Caco-2 (cell line): ENCODE measurements around the gene MTF2. TPM values are rescaled to one million over a fixed set of nuclear protein-coding genes. Genes with fewer than 3 reads are reported as not detected.
"Not testable (repeated sequence)": the region's sequence is repeated elsewhere in the genome, so short reads cannot be mapped to it uniquely, and the experiment has no call there.

Experiments used
- BruUV-seq: library from RNA; stranded (reverse); fragments of 400-500 nt; replicated peaks from 2 replicates; lab custom pipeline; 2021; lab: Mats Ljungman, UMichigan
- CTCF ChIA-PET: fragments of 300-600 bp; sonication (Branson Sonifier 250); formaldehyde crosslinking; loops from one replicate; lab custom pipeline; 2022; ENCODE audit warnings: antibody characterized with exemption; lab: Charles Lee
- POLR2A ChIA-PET: fragments of 300-600 bp; sonication (Branson Sonifier 250); formaldehyde crosslinking; loops from one replicate; lab custom pipeline; 2022; ENCODE audit warnings: antibody characterized with exemption; lab: Charles Lee
- DNase-seq, 2 experiments: peaks; one replicate each; pipeline versions ENCODE4 v3.0.0 to v3.0.0-alpha.2; 2020 to 2022
- H3K27me3 ChIP-seq: replicated peaks from 2 replicates; pipeline ENCODE4 v1.6.0; 2011; ENCODE audit warnings: low read length; ENCODE audit not compliant: control insufficient read depth, insufficient read depth
- H3K36me3 ChIP-seq: 2 replicates; pipeline ENCODE4 v1.5.1; 2011; ENCODE audit warnings: low read length; ENCODE audit not compliant: control insufficient read depth, insufficient read depth
- H3K4me1 ChIP-seq: fragments of 250-450 bp; sonication (Bioruptor Pico); 2 replicates; pipeline ENCODE4 v1.5.1; 2020; ENCODE audit warnings: mild to moderate bottlenecking
- H3K4me3 ChIP-seq: 2 replicates; pipeline ENCODE4 v1.5.1; 2011; ENCODE audit warnings: low read depth, mild to moderate bottlenecking, control low read depth, low read length
- H3K9me3 ChIP-seq: fragments of 250-450 bp; sonication (Bioruptor Pico); 2 replicates; pipeline ENCODE4 v1.5.1; 2020; ENCODE audit warnings: mild to moderate bottlenecking, moderate library complexity
- H3K27ac Mint-ChIP-seq: one replicate; pipeline ENCODE4 v1.8.0; 2022; ENCODE audit warnings: mixed read lengths; ENCODE audit not compliant: unreplicated experiment
- H3K27me3 Mint-ChIP-seq: one replicate; pipeline ENCODE4 v1.8.0; 2022; ENCODE audit warnings: mixed read lengths; ENCODE audit not compliant: insufficient read depth, unreplicated experiment
- H3K36me3 Mint-ChIP-seq: one replicate; pipeline ENCODE4 v1.8.0; 2022; ENCODE audit warnings: mild to moderate bottlenecking, mixed read lengths; ENCODE audit not compliant: insufficient read depth, unreplicated experiment
- H3K4me1 Mint-ChIP-seq: one replicate; pipeline ENCODE4 v1.8.0; 2022; ENCODE audit warnings: low read depth, mixed read lengths; ENCODE audit not compliant: unreplicated experiment
- H3K4me3 Mint-ChIP-seq: one replicate; pipeline ENCODE4 v1.8.0; 2022; ENCODE audit warnings: mild to moderate bottlenecking, moderate library complexity, mixed read lengths; ENCODE audit not compliant: unreplicated experiment
- H3K9me3 Mint-ChIP-seq: one replicate; pipeline ENCODE4 v1.8.0; 2022; ENCODE audit warnings: mixed read lengths; ENCODE audit not compliant: unreplicated experiment
- intact Hi-C: fragments of 100-400 bp; cut with micrococcal nuclease; formaldehyde crosslinking; loops from one replicate; pipeline ENCODE4 v1.10.0; 2022; ENCODE audit not compliant: unreplicated experiment
- total RNA-seq: library from RNA; stranded (reverse); gene quantifications from 2 replicates; pipeline ENCODE4 v1.2.3, GENCODE V29; 2022
- TF ChIP-seq, protein P1 (sequence below), 2 experiments: fragments of 200-600 bp in 1 of 2; IDR thresholded peaks; 1 replicate in 1 of 2; 2 replicates in 1 of 2; pipeline versions ENCODE4 v1.5.1 to v1.8.0; 2011 to 2022; ENCODE audit warnings: antibody characterized with exemption in 1 of 2, control low read depth in 1 of 2, inconsistent platforms in 1 of 2, low read depth in 1 of 2, low read length in 1 of 2, mild to moderate bottlenecking in 1 of 2, moderate library complexity in 1 of 2; ENCODE audit not compliant: insufficient read depth in 1 of 2, severe bottlenecking in 1 of 2, unreplicated experiment in 1 of 2

The MTF2 gene
- total RNA-seq, 1 experiment from 2014 or later: 29.9 TPM

DNA sequence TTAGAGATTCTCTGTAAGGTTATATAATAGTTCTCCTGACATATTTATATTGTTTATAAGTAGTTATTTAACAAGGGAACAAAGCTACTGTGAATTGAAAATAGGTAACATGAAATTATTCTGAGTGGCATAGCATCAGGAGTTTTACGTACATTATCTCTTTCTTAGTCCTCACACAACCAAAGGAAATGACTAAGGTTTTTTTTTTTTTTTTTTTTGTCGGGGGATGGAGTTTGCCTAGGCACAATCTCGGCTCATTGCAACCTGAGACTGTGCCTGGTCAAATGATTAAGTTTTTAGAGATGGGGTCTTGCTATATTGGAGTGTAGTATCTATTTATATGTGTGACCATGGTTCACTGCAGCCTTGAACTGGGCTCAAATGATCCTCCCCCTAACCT lies 76.3 kb downstream of the MTF2 start:
- CTCF ChIA-PET: no interaction called here
- H3K36me3 ChIP-seq: no peaks in the 10 kb centered on the region
- H3K27me3 Mint-ChIP-seq: no peaks in the 10 kb centered on the region

DNA sequence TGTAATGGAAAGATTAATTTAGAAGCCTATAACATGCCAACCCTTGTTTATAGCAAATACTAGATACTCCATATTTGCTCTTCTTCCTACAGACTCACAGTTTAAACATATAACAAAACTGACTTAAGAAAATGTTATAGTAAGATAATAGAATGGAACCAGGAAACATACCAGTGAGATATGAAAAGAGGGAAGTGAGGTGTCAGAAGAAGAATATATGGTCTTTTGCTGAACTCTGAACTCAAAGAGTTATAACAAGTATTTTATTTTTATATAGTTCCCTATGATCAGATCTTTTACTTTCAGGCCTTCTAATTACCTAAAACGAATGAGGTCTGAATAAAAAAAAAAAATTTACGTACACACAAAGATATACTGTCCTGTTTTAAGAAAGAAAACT lies 80.3 kb downstream of the MTF2 start:
- CTCF ChIA-PET: no interaction called here

More for the DNA sequence above, 76.3 kb downstream of the MTF2 start:
- no peak for DNase-seq
- TF ChIP-seq, protein P1, sequence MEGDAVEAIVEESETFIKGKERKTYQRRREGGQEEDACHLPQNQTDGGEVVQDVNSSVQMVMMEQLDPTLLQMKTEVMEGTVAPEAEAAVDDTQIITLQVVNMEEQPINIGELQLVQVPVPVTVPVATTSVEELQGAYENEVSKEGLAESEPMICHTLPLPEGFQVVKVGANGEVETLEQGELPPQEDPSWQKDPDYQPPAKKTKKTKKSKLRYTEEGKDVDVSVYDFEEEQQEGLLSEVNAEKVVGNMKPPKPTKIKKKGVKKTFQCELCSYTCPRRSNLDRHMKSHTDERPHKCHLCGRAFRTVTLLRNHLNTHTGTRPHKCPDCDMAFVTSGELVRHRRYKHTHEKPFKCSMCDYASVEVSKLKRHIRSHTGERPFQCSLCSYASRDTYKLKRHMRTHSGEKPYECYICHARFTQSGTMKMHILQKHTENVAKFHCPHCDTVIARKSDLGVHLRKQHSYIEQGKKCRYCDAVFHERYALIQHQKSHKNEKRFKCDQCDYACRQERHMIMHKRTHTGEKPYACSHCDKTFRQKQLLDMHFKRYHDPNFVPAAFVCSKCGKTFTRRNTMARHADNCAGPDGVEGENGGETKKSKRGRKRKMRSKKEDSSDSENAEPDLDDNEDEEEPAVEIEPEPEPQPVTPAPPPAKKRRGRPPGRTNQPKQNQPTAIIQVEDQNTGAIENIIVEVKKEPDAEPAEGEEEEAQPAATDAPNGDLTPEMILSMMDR (IDR thresholded peaks at IDR 0.05; ENCODE audit: insufficient read depth in 1 of 2, low read depth in 1 of 2, low read length in 1 of 2, severe bottlenecking in 1 of 2, unreplicated experiment in 1 of 2): no peak
- H3K9me3 ChIP-seq: no peaks in the 10 kb centered on the region
- Mint-ChIP-seq H3K4me3 (no peak overlapping the region), H3K9me3 (no peaks in the 10 kb centered on the region), H3K4me1 (no peaks in the 10 kb centered on the region), H3K27ac (no peak overlapping the region), H3K36me3 (peaks cover 19% of the 10 kb centered on the region)
- H3K4me1 ChIP-seq: no peaks in the 10 kb centered on the region
- no peaks in the 10 kb centered on the region for H3K27me3 ChIP-seq
- intact Hi-C loops: no loop called here
- POLR2A ChIA-PET: no interaction called here
- no peak overlapping the region for H3K4me3 ChIP-seq
- no TSS peak for BruUV-seq

DNA sequence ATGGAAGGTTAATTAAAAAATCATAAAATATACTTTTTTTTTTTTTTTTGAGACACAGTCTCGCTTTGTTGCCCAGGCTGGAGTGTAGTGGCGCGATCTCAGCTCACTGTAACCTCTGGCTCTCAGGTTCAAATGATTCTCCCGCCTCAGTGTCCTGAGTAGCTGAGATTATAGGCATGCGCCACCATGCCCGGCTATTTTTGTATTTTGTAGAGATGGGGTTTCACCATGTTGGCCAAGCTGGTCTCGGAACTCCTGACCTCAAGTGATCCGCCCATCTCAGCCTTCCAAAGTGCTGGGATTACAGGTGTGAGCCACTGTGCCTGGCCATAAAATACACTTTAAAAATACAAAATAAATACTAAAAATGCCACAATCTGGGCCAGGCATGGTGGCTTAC lies 84.2 kb downstream of the MTF2 start:
- H3K4me1 Mint-ChIP-seq, intact Hi-C loops, H3K9me3 Mint-ChIP-seq, BruUV-seq, H3K27me3 Mint-ChIP-seq, CTCF ChIA-PET, H3K36me3 ChIP-seq, DNase-seq, H3K4me3 ChIP-seq, H3K27ac Mint-ChIP-seq, POLR2A ChIA-PET, H3K4me3 Mint-ChIP-seq, H3K27me3 ChIP-seq, H3K4me1 ChIP-seq, H3K9me3 ChIP-seq: not testable (repeated sequence)
- H3K36me3 Mint-ChIP-seq: peaks cover 14% of the 10 kb centered on the region

More for the DNA sequence above, 80.3 kb downstream of the MTF2 start:
- H3K27me3 Mint-ChIP-seq: no peaks in the 10 kb centered on the region
- no peak overlapping the region for H3K4me3 ChIP-seq
- H3K27ac Mint-ChIP-seq: no peak overlapping the region
- H3K36me3 ChIP-seq: no peaks in the 10 kb centered on the region
- no peak for DNase-seq
- H3K9me3 Mint-ChIP-seq: no peaks in the 10 kb centered on the region
- H3K9me3 ChIP-seq: no peaks in the 10 kb centered on the region
- H3K36me3 Mint-ChIP-seq: peaks cover 13% of the 10 kb centered on the region
- no peaks in the 10 kb centered on the region for H3K27me3 ChIP-seq
- no TSS peak for BruUV-seq
- no peaks in the 10 kb centered on the region for H3K4me1 ChIP-seq
- POLR2A ChIA-PET: no interaction called here
- H3K4me1 Mint-ChIP-seq: no peaks in the 10 kb centered on the region
- TF ChIP-seq, protein P1 (IDR thresholded peaks at IDR 0.05; ENCODE audit: insufficient read depth in 1 of 2, low read depth in 1 of 2, low read length in 1 of 2, severe bottlenecking in 1 of 2, unreplicated experiment in 1 of 2): no peak
- H3K4me3 Mint-ChIP-seq: no peak overlapping the region
- intact Hi-C loops: no loop called here

DNA sequence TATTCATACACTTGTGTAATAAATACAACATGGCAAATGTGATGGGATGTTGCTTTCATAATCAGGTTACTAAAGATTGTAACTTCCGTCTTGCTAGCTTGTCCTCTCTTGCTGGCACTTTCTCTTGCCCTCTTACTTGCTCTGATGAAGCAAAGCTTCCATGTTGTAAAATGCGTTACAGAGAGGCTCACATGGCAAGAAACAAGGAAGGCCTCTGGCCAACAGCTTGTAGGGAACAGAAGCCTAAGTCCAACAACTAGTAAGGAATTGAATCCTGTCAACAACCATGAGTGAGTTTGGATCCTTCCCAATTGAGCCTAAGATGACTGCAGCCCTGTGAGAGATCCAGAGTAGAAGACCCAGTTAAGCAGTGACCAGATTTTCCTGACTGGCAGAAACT lies 85.7 kb downstream of the MTF2 start:
- no peaks in the 10 kb centered on the region for H3K9me3 Mint-ChIP-seq
- H3K27me3 Mint-ChIP-seq: no peaks in the 10 kb centered on the region
- H3K27ac Mint-ChIP-seq: no peak overlapping the region
- intact Hi-C loops: no loop called here
- Histone ChIP-seq H3K4me3 (no peak overlapping the region), H3K27me3 (no peaks in the 10 kb centered on the region), H3K4me1 (no peaks in the 10 kb centered on the region), H3K36me3 (no peaks in the 10 kb centered on the region), H3K9me3 (no peaks in the 10 kb centered on the region)
- POLR2A ChIA-PET: no interaction called here
- TF ChIP-seq, protein P1 (IDR thresholded peaks at IDR 0.05; ENCODE audit: insufficient read depth in 1 of 2, low read depth in 1 of 2, low read length in 1 of 2, severe bottlenecking in 1 of 2, unreplicated experiment in 1 of 2): no peak
- CTCF ChIA-PET: no interaction called here
- no peak overlapping the region for H3K4me3 Mint-ChIP-seq
- no TSS peak for BruUV-seq
- DNase-seq: no peak
- no peaks in the 10 kb centered on the region for H3K4me1 Mint-ChIP-seq
- H3K36me3 Mint-ChIP-seq: peaks cover 19% of the 10 kb centered on the region

GRCh38 chr1:93165895-93166294 lies 86.8 kb downstream of the MTF2 start:
- POLR2A ChIA-PET: not testable (repeated sequence)

More at GRCh38 chr1:93165895-93166294, 86.8 kb downstream of the MTF2 start:
- H3K4me1 ChIP-seq, DNase-seq, H3K9me3 ChIP-seq, intact Hi-C loops, H3K27me3 Mint-ChIP-seq, H3K4me3 ChIP-seq, BruUV-seq, H3K9me3 Mint-ChIP-seq, H3K4me1 Mint-ChIP-seq, H3K27me3 ChIP-seq, H3K4me3 Mint-ChIP-seq, H3K36me3 ChIP-seq, H3K27ac Mint-ChIP-seq: not testable (repeated sequence)
- CTCF ChIA-PET: interaction anchor here (0.6 kb wide), 1 partner anchor 86 kb away, joined by 6 read pairs; no protein-coding TSS in a partner anchor
- peaks cover 19% of the 10 kb centered on the region for H3K36me3 Mint-ChIP-seq
